22Rv1 (cell line): ENCODE data around the gene ING3.

ENCODE experiments used
- H3K27ac ChIP-seq: fragments of 450-650 bp; 2 replicates; pipeline ENCODE4 v1.5.1; 2017
- ZFX ChIP-seq: fragments of 450-650 bp; IDR thresholded peaks from 2 replicates; pipeline ENCODE4 v1.6.1; 2017; ENCODE audit warnings: antibody characterized with exemption, borderline replicate concordance
- TF ChIP-seq, protein P1 (sequence below): fragments of 450-650 bp; IDR thresholded peaks from 2 replicates; pipeline ENCODE4 v1.5.1; 2017; ENCODE audit warnings: mild to moderate bottlenecking

The ING3 gene

DNA sequence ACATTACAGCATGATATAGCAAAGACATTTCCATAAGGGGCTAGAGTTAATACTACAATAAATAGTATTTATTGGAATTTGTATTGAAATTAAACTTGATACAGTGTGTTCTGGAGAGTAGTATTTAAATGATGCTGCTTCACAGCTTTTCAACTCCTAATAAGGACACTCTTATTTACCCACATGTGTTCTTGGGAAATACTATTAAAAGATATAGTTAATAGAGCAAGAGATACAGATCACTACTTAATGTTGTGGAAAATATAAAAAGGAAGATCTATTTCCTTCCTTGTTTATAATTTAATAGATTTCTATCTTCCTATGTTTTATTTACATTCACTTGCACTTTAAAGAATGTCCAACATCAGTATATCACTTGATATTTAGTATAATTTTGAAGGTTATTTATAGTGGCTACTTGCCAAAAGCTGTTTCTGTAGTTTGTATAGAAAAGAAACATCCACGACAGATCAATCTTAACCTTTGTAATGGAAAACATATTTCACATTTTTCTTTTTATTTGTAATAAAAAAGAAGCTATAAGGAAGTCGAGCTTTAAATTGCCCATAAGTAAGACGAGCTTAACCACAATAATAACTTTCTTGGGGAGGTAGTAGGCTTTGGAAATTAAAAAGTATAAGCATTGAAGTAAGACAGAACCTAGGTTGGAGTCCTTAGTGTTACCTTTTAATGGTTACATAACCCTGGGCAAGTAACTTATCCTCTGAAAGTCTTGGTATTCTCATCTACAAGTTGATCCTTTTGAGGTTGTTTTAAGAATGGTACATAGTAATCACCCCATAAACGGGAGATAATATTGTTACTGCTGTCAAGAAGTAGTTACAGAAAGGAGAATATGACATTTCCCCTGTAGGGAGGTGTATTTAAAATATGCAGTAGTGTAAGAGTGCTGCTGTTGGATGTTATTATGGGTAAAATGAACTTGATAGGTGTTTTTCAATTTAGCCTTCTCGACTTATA lies 70.7 kb downstream of the ING3 start:
- no peak for TF ChIP-seq ZFX
- TF ChIP-seq, protein P1, sequence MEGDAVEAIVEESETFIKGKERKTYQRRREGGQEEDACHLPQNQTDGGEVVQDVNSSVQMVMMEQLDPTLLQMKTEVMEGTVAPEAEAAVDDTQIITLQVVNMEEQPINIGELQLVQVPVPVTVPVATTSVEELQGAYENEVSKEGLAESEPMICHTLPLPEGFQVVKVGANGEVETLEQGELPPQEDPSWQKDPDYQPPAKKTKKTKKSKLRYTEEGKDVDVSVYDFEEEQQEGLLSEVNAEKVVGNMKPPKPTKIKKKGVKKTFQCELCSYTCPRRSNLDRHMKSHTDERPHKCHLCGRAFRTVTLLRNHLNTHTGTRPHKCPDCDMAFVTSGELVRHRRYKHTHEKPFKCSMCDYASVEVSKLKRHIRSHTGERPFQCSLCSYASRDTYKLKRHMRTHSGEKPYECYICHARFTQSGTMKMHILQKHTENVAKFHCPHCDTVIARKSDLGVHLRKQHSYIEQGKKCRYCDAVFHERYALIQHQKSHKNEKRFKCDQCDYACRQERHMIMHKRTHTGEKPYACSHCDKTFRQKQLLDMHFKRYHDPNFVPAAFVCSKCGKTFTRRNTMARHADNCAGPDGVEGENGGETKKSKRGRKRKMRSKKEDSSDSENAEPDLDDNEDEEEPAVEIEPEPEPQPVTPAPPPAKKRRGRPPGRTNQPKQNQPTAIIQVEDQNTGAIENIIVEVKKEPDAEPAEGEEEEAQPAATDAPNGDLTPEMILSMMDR, result no peak
- H3K27ac ChIP-seq, result no peak overlapping the region

DNA sequence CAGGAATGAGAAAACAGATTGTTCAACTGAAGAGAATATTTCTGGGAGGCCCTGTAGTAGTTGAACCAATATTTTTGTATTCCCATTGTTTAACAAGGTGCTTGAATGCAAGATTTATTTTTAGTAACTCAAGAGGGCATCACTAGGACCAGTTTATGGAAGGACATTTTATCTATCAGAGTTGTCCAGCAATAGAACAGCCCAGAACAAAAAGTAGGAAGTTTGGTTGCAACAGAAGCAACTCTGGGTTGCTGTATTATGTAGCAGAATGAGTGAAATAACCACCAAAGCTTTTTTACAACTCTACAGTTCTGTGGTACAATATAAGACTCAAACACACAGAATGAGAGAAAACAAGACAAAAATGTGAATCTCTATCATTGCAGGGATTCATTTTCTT lies 72.6 kb downstream of the ING3 start:
- TF ChIP-seq, protein P1, result no peak
- no peak for TF ChIP-seq ZFX
- peak overlapping the region; percentile 47 for H3K27ac ChIP-seq

DNA sequence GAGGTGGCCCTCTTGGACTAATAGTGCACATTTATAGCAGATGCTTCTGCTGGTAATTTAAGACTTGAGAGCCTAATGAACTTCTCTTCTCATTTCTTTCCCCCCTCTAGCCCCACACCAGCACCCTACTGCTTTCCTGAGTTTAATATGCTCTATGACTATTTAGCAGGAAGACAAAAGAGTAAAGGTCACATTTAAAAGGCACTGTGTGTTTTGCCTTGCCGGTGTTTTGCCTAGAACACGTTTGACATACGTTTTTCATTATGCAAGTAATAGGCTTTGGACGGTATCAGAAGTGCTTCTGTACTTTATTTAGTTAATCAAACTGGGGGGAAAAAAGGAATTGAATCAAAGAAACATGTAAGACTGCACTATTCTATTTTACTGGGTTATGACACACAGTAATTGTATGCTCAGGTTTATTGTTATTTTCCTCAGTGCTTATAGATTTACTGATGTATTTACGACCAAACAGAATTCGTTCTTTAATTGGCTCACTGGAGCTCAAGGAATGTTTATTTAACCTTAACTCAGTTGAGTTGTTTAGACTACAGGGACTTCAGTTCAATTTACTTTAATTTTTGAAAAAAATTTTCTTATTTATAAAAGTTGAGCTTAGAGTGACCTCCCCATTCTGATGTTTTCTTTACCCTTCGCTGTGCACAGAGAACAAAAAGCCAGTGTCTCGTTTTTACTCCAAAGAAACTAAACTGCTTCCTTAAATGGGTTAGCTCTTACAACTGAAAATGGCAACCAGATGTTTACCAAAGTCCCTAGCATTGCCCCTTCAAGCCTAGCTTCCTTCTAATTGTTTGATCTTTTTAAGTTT lies 73.3 kb downstream of the ING3 start:
- no peak for TF ChIP-seq ZFX
- TF ChIP-seq, protein P1, result no peak
- peak overlapping the region; percentile 47 for H3K27ac ChIP-seq

DNA sequence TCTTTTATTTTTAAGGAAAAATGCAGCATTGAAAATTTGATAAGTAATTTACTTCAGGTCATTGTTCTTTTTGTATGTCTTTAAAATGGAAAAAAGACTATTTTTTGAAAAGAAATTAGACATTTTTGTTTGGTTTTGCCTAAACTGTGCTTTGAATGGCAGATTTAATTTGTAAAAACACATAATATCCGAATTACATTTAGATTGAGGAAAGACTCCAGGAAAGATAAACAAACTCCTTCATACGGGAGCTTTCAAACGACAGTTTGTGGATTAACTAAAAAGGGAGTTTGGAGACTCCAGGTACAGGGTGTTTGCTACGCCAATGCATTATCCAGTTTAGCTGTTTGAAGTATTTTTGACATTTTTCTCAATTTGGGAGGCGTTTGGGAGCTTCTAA lies 74.0 kb downstream of the ING3 start:
- peak overlapping the region; percentile 47 for H3K27ac ChIP-seq
- TF ChIP-seq ZFX, result no peak

GRCh38 chr7:121026159-121026558 lies 75.6 kb downstream of the ING3 start:
- TF ChIP-seq ZFX, result no peak
- TF ChIP-seq, protein P1, result no peak
- H3K27ac ChIP-seq, result no peak overlapping the region

DNA sequence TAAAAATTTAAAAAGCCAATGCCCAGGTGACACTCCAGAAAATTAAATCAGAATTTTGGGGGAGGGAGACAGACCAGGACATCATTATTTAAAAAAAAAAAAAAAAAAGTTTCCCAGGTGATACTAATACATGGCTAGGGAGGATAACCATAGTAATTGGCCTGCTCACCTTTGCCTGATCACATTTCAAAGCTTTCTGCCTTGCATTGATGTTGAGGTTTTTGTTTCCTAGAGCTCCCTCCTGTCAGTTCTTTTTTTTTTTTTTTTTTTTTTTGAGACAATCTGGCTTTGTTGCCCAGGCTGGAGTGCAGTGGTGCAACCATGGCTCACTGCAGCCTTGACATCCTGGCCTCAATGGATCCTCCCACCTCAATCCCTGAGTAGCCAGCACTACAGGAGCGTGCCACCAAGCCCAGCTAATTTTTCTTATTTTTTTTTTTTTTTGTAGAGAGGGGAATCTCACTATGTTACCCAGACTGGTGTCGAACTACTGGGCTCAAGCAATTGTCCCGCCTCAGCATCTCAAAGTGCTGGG lies 76.1 kb downstream of the ING3 start:
- TF ChIP-seq, protein P1, result no peak
- no peak overlapping the region for H3K27ac ChIP-seq
